ENCODE measurements around the gene PXMP2. TPM values are rescaled to one million over a fixed set of nuclear protein-coding genes. Genes with fewer than 3 reads are reported as not detected.

PXMP2 gene
- total RNA-seq, 1 experiment from 2014 or later, result 17.8 TPM

DNA sequence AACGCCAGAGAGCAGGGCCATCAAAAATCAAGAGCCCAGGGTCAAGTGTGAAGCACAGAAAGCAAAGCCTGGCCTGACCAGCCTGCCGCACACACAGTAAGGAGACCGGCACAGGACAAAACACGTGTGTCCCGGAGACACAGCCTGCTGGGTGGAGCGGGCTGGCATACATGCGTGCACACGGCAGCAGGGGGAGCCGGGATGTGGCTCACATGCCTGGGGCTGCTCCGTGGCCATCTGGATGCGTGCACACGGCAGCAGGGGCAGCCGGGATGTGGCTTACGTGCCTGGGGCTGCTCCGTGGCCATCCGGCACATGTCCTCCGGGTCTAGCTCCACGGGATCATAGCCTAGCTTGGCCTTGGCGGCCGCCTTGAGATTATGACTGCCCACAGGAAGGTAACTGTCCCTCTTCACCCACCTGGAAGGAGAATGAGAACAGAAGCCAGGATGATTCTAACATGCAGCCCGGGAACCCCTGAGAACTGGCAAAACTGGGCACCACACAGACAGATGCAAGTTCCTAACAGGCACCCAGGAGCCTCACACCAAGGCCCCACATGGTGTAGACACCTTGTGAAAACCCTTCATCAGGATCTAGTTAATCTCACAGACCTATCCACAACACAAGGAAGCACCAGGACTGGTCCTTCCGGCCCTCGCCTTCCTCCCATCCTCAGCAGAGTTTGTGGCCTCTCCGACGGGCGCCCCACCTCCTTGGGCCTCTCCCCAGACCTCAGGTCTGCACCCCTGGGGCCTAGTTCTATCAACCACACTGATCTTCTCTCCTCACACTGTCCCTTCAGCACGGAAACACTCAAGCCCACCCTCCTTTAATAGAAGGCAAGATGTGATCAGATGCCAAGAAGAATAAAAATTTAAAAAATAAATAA lies 13.9 kb upstream of the PXMP2 start:
- WGBS (ENCODE audit: extremely low coverage, insufficient read length, low lambda C conversion rate), result no CpG with 5 or more reads among the region's 27 CpGs

More for the DNA sequence above, 13.9 kb upstream of the PXMP2 start:
- H2BK5ac ChIP-seq (ENCODE audit: insufficient read length, low read length), result no peak overlapping the region
- no peak overlapping the region for H2BK20ac ChIP-seq (ENCODE audit: low read depth, low read length, poor library complexity, severe bottlenecking)
- no peak overlapping the region for H2AK5ac ChIP-seq (ENCODE audit: insufficient read length, low read length)
- H3K27ac Mint-ChIP-seq, result no peak overlapping the region; a peak in 1 of 7 replicates
- no peak overlapping the region for H3K9ac ChIP-seq (ENCODE audit: extremely low read depth, insufficient read length, low read length)
- no peak overlapping the region for H3K27ac ChIP-seq (ENCODE audit: insufficient read length, low read depth, low read length)
- H4K5ac ChIP-seq (ENCODE audit: insufficient read length, low read depth, low read length), result no peak overlapping the region
- H3K27me3 Mint-ChIP-seq (ENCODE audit: low read depth), result no peaks in the 10 kb centered on the region
- H2BK12ac ChIP-seq (ENCODE audit: insufficient read length, low read depth, low read length), result no peak overlapping the region
- no peaks in the 10 kb centered on the region for H3K9me3 Mint-ChIP-seq
- no peak overlapping the region for H3K23ac ChIP-seq (ENCODE audit: insufficient read length, low read depth, low read length)
- H3T11ph ChIP-seq (ENCODE audit: low read length), result no peak overlapping the region
- no peaks in the 10 kb centered on the region for H3K4me1 Mint-ChIP-seq
- H4K91ac ChIP-seq (ENCODE audit: insufficient read length, low read depth, low read length), result no peak overlapping the region
- H3K18ac ChIP-seq (ENCODE audit: insufficient read length, low read depth, low read length), result no peak overlapping the region
- H3K4me2 ChIP-seq (ENCODE audit: insufficient read depth, insufficient read length, low read length), result no peak overlapping the region
- no peak overlapping the region for H2AFZ ChIP-seq (ENCODE audit: low read length)
- no peaks in the 10 kb centered on the region for H3K9me3 ChIP-seq (ENCODE audit: control insufficient read depth, low read depth, low read length)
- H3K79me1 ChIP-seq (ENCODE audit: insufficient read depth, low read depth, low read length, poor library complexity, severe bottlenecking), result no peaks in the 10 kb centered on the region
- H3K4ac ChIP-seq (ENCODE audit: low read depth, low read length), result no peak overlapping the region
- no peak for DNase-seq
- H2BK15ac ChIP-seq (ENCODE audit: low read depth, low read length), result no peak overlapping the region
- no peaks in the 10 kb centered on the region for H3K4me1 ChIP-seq (ENCODE audit: insufficient read depth, low read length)
- H3K4me3 Mint-ChIP-seq, result no peak overlapping the region
- no peaks in the 10 kb centered on the region for H4K20me1 ChIP-seq (ENCODE audit: control insufficient read depth, insufficient read depth, insufficient read length)
- no peak overlapping the region for H2BK120ac ChIP-seq (ENCODE audit: low read depth, low read length, poor library complexity, severe bottlenecking)
- no peak overlapping the region for H3K14ac ChIP-seq (ENCODE audit: insufficient read depth, low read length)
- no peaks in the 10 kb centered on the region for H3K27me3 ChIP-seq (ENCODE audit: insufficient read depth, low read length)
- H4K8ac ChIP-seq (replicated peaks; ENCODE audit: insufficient read length, low read depth, low read length), result no peak overlapping the region
- H3K79me2 ChIP-seq (ENCODE audit: insufficient read depth, low read length), result no peaks in the 10 kb centered on the region; the same call in 1 of the 2 replicates
- no peak overlapping the region for H3K56ac ChIP-seq (ENCODE audit: insufficient read length, low read depth, low read length)
- TF ChIP-seq, protein P1, sequence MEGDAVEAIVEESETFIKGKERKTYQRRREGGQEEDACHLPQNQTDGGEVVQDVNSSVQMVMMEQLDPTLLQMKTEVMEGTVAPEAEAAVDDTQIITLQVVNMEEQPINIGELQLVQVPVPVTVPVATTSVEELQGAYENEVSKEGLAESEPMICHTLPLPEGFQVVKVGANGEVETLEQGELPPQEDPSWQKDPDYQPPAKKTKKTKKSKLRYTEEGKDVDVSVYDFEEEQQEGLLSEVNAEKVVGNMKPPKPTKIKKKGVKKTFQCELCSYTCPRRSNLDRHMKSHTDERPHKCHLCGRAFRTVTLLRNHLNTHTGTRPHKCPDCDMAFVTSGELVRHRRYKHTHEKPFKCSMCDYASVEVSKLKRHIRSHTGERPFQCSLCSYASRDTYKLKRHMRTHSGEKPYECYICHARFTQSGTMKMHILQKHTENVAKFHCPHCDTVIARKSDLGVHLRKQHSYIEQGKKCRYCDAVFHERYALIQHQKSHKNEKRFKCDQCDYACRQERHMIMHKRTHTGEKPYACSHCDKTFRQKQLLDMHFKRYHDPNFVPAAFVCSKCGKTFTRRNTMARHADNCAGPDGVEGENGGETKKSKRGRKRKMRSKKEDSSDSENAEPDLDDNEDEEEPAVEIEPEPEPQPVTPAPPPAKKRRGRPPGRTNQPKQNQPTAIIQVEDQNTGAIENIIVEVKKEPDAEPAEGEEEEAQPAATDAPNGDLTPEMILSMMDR (conservative IDR thresholded peaks at IDR 0.05), result no peak
- peaks cover 54 to 93% (median 89%) of the 10 kb centered on the region in 3 experiments for H3K36me3 Mint-ChIP-seq (ENCODE audit: insufficient read depth in 1 of 3, low read depth in 3 of 3)
- no peaks in the 10 kb centered on the region for H3K23me2 ChIP-seq (ENCODE audit: insufficient read length, low read depth, low read length, poor library complexity, severe bottlenecking)

Measured in H9 (cell line).